Stimulated activated CD8-positive, alpha-beta memory T cell treated with anti-CD3 and anti-CD28 coated beads, Interleukin-15, amount 100 ng/mL, for 4 hours (primary cell): ENCODE measurements around the gene TFB1M.

Experiments
- DNase-seq, 2 donors: peaks; one replicate each; pipeline ENCODE4 v3.0.0-alpha.2; 2020; ENCODE audit warnings: low read depth in 2 of 2

TFB1M gene

DNA sequence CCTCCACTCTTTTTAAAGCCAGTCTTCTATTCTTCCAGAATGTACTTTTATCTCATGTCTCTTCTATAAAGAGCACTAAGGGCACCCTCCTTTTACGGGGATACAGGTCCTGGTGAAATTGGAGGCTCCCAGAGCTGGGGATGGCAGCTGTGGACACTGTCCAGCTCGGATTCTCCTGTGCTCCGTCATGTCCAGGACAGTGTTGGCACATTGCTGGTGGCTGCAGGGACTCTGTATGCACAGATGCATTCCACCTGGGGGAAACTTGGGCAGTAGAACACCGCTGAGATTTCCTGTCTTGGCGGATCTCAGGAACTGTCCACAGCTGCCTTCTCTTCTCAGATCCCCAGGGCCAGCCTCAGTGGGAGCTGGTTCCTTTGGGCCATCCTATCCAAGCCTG is 107.1 kb downstream of the TFB1M start:
- no peak for DNase-seq
